Keratinocyte (primary cell): ENCODE results near the gene G6PC2. TPM values are rescaled to one million over a fixed set of nuclear protein-coding genes. Genes with fewer than 3 reads are reported as not detected.

Experiments used
- DNase-seq: peaks from one replicate; pipeline ENCODE4 v3.0.0-alpha.2; 2011; ENCODE audit warnings: low read depth, missing footprints, low spot score
- FAIRE-seq: peaks from 2 replicates; lab custom pipeline; 2011; peaks lifted over from hg19 to GRCh38; lab: Jason Lieb, UNC
- H2AFZ ChIP-seq: 2 replicates; pipeline ENCODE4 v1.6.0; 2012; ENCODE audit warnings: low read length, control low read depth, inconsistent platforms; ENCODE audit not compliant: control insufficient read depth
- H3K27ac ChIP-seq: 2 replicates; pipeline ENCODE4 v1.5.1; 2011; ENCODE audit warnings: low read length; ENCODE audit not compliant: control insufficient read depth, insufficient read depth
- H3K27me3 ChIP-seq: 3 replicates; pipeline ENCODE4 v1.6.0; 2011; ENCODE audit warnings: low read length; ENCODE audit not compliant: control insufficient read depth, insufficient read depth; ENCODE audit errors: extremely low read depth
- H3K36me3 ChIP-seq, 2 experiments: 2 replicates in 1 of 2; 3 replicates in 1 of 2; pipeline ENCODE4 v1.5.1; 2011; ENCODE audit warnings: low read length in 2 of 2, mild to moderate bottlenecking in 1 of 2; ENCODE audit not compliant: control insufficient read depth in 2 of 2, insufficient read depth in 2 of 2; ENCODE audit errors: extremely low read depth in 1 of 2
- H3K4me1 ChIP-seq: 3 replicates; pipeline ENCODE4 v1.5.1; 2011; ENCODE audit warnings: low read length; ENCODE audit not compliant: control insufficient read depth, insufficient read depth; ENCODE audit errors: extremely low read depth
- H3K4me2 ChIP-seq: 3 replicates; pipeline ENCODE4 v1.6.0; 2011; ENCODE audit warnings: low read depth, low read length; ENCODE audit not compliant: control insufficient read depth, insufficient read depth; ENCODE audit errors: extremely low read depth
- H3K4me3 ChIP-seq, 3 experiments: fragments of 200-600 bp in 1 of 3; sonication (generic) in 1 of 3; 2 replicates in 2 of 3; 3 replicates in 1 of 3; pipeline ENCODE4 v1.5.1; 2011 to 2016; ENCODE audit warnings: low read length in 3 of 3, mild to moderate bottlenecking in 3 of 3, control low read depth in 2 of 3, inconsistent platforms in 1 of 3, low read depth in 1 of 3, mixed read lengths in 1 of 3, mixed run types in 1 of 3, moderate library complexity in 1 of 3; ENCODE audit not compliant: control insufficient read depth in 2 of 3, insufficient read depth in 2 of 3; ENCODE audit errors: extremely low read depth in 1 of 3
- H3K79me2 ChIP-seq: 2 replicates; pipeline ENCODE4 v1.6.0; 2012; ENCODE audit warnings: low read length; ENCODE audit not compliant: control insufficient read depth, insufficient read depth
- H3K9ac ChIP-seq: 3 replicates; pipeline ENCODE4 v1.6.0; 2011; ENCODE audit warnings: low read length; ENCODE audit not compliant: control insufficient read depth, insufficient read depth; ENCODE audit errors: extremely low read depth
- H3K9me1 ChIP-seq: 3 replicates; pipeline ENCODE4 v1.6.0; 2011; ENCODE audit warnings: low read length; ENCODE audit not compliant: control insufficient read depth, insufficient read depth; ENCODE audit errors: extremely low read depth
- H3K9me3 ChIP-seq: 2 replicates; pipeline ENCODE4 v1.5.1; 2012; ENCODE audit warnings: low read depth, low read length; ENCODE audit not compliant: control insufficient read depth
- H4K20me1 ChIP-seq: 3 replicates; pipeline ENCODE4 v1.6.0; 2011; ENCODE audit warnings: low read length; ENCODE audit not compliant: control insufficient read depth, insufficient read depth; ENCODE audit errors: extremely low read depth
- EZH2 ChIP-seq: IDR thresholded peaks from one replicate; pipeline ENCODE4 v1.6.1; 2012; ENCODE audit warnings: inconsistent platforms, mild to moderate bottlenecking, low read length, moderate library complexity
- dilution Hi-C: fragments of 300-500 bp; cut with MboI; formaldehyde crosslinking; loops from one replicate; pipeline ENCODE4 v1.7.0; 2020; ENCODE audit warnings: low sequenced_read_pairs; ENCODE audit not compliant: extremely low pct_ligation_motif_present
- polyA plus RNA-seq, 5 experiments: library from polyadenylated mRNA; depleted of rRNA in 3 of 5; stranded (reverse) in 3 of 5; stranded (forward) in 1 of 5; unstranded in 1 of 5; fragments of >200 nt; gene quantifications; 1 replicate in 1 of 5; 2 replicates in 3 of 5; 3 replicates in 1 of 5; pipeline versions ENCODE4 v1.2.1 to v1.2.3, GENCODE V29; 2011 to 2012; ENCODE audit warnings: missing spikeins in 2 of 5, low read depth in 1 of 5, low replicate concordance in 1 of 5
- TF ChIP-seq, protein P1 (sequence below), 3 experiments: IDR thresholded peaks in 1 of 3; conservative IDR thresholded peaks in 1 of 3; optimal IDR thresholded peaks in 1 of 3; 2 replicates in 2 of 3; 3 replicates in 1 of 3; pipeline versions ENCODE3 to v1.5.1; 2011; ENCODE audit warnings: low read length in 3 of 3, mild to moderate bottlenecking in 3 of 3, moderate library complexity in 2 of 3, control low read depth in 1 of 3, inconsistent platforms in 1 of 3; ENCODE audit not compliant: insufficient read depth in 2 of 3; ENCODE audit errors: extremely low read depth in 1 of 3

Gene G6PC2
- polyA plus RNA-seq, 1 donor (not counting 4 experiments of a cell fraction or from before 2014, with no cell fraction given), result not detected

DNA sequence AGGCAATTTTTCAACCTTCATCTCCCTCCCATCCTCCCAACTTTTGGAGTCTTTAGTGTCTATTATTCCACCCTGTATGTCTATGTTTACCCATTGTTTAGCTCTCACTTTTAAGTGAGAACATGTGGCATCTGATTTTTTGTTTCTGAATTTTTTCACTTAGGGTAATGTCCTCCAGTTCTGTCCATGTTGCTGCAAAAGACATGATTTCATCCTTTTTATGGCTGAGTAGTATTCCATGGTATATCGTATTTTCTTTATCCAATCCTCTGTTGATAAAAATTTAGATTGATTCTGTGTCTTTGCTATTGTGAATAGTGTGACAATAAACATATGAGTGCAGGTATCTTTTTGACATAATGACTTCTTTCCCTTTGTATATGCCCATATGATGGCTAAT lies 48.2 kb downstream of the G6PC2 start:
- Histone ChIP-seq H3K4me3 (no peak overlapping the region), H3K9ac (no peak overlapping the region), H4K20me1 (no peaks in the 10 kb centered on the region), H3K27me3 (peaks cover under 1% of the 10 kb centered on the region), H3K4me2 (no peak overlapping the region), H2AFZ (no peak overlapping the region), H3K27ac (no peak overlapping the region), H3K9me3 (no peaks in the 10 kb centered on the region), H3K79me2 (no peaks in the 10 kb centered on the region), H3K9me1 (no peaks in the 10 kb centered on the region), H3K36me3 (no peaks in the 10 kb centered on the region), H3K4me1 (no peaks in the 10 kb centered on the region)
- dilution Hi-C loops, result no loop called here
- TF ChIP-seq EZH2, result no peak
- TF ChIP-seq, protein P1, sequence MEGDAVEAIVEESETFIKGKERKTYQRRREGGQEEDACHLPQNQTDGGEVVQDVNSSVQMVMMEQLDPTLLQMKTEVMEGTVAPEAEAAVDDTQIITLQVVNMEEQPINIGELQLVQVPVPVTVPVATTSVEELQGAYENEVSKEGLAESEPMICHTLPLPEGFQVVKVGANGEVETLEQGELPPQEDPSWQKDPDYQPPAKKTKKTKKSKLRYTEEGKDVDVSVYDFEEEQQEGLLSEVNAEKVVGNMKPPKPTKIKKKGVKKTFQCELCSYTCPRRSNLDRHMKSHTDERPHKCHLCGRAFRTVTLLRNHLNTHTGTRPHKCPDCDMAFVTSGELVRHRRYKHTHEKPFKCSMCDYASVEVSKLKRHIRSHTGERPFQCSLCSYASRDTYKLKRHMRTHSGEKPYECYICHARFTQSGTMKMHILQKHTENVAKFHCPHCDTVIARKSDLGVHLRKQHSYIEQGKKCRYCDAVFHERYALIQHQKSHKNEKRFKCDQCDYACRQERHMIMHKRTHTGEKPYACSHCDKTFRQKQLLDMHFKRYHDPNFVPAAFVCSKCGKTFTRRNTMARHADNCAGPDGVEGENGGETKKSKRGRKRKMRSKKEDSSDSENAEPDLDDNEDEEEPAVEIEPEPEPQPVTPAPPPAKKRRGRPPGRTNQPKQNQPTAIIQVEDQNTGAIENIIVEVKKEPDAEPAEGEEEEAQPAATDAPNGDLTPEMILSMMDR (optimal IDR thresholded peaks at IDR 0.05 in 1 of 3, IDR thresholded peaks at IDR 0.05 in 1 of 3, conservative IDR thresholded peaks at IDR 0.05 in 1 of 3; ENCODE audit: extremely low read depth in 1 of 3, insufficient read depth in 2 of 3, low read length in 3 of 3), result no peak
- no peak for FAIRE-seq
- no peak for DNase-seq

- Histone ChIP-seq H3K4me1 (no peaks in the 10 kb centered on the region), H3K36me3 (no peaks in the 10 kb centered on the region), H3K4me3 (no peak overlapping the region), H3K9me1 (no peaks in the 10 kb centered on the region), H2AFZ (no peak overlapping the region), H3K9ac (no peak overlapping the region), H3K9me3 (no peaks in the 10 kb centered on the region), H3K4me2 (no peak overlapping the region), H3K79me2 (no peaks in the 10 kb centered on the region), H3K27me3 (no peaks in the 10 kb centered on the region), H4K20me1 (no peaks in the 10 kb centered on the region), H3K27ac (no peak overlapping the region)
- TF ChIP-seq, protein P1 (optimal IDR thresholded peaks at IDR 0.05 in 1 of 3, IDR thresholded peaks at IDR 0.05 in 1 of 3, conservative IDR thresholded peaks at IDR 0.05 in 1 of 3; ENCODE audit: extremely low read depth in 1 of 3, insufficient read depth in 2 of 3, low read length in 3 of 3), result no peak
- no peak for TF ChIP-seq EZH2
- dilution Hi-C loops, result no loop called here
- DNase-seq, result no peak
- FAIRE-seq, result no peak
Measured at GRCh38 chr2:168951871-168952270, 50.8 kb downstream of the G6PC2 start.
